ENCODE data around the gene PHF13. TPM values are rescaled to one million over a fixed set of nuclear protein-coding genes. Genes with fewer than 3 reads are reported as not detected.

Gene PHF13
- total and polyA plus RNA-seq, 9 of the 15 experiments (the other 6 are each of a cell fraction or from before 2014, with no cell fraction given) = 1.8 to 36.1 (median 11.7) TPM

- H2AFZ ChIP-seq (ENCODE audit: low read depth, low read length) = no peak overlapping the region
- no peak overlapping the region for H3K4me2 ChIP-seq (ENCODE audit: insufficient read depth, low read length)
- H3K4me3 ChIP-seq = no peak overlapping the region
- H4K20me1 ChIP-seq (replicated peaks; ENCODE audit: control insufficient read depth, insufficient read depth, low read length) = peaks cover 51% of the 10 kb centered on the region
- no peak for TF ChIP-seq JUND (IDR thresholded peaks at IDR 0.05; ENCODE audit: borderline replicate concordance, low read depth, low read length)
- no peak for TF ChIP-seq JUND (tag; IDR thresholded peaks at IDR 0.05; ENCODE audit: borderline replicate concordance, low read depth, low read length)
- no peak for TF ChIP-seq ZNF133 (CRISPR knock-in tag; IDR thresholded peaks at IDR 0.05)
- TF ChIP-seq ARID1B (IDR thresholded peaks at IDR 0.05) = no peak
- TF ChIP-seq PHTF2 (CRISPR knock-in tag; IDR thresholded peaks at IDR 0.05) = peak; percentile 25; the same call in 1 of the 2 replicates
- TF ChIP-seq RERE (CRISPR knock-in tag; IDR thresholded peaks at IDR 0.05; ENCODE audit: borderline replicate concordance) = no peak
- no peak overlapping the region for H3K27ac ChIP-seq (ENCODE audit: extremely low read depth, low read depth, low read length)
- no peaks in the 10 kb centered on the region for H3K27me3 ChIP-seq (ENCODE audit: control insufficient read depth in 2 of 2, insufficient read depth in 2 of 2, low read length in 2 of 2)
- whole genome bisulfite sequencing (ENCODE audit: insufficient coverage, low coverage, missing lambda C conversion rate) = 92% methylated on average over 11 of the region's 11 CpGs
- CTCF ChIA-PET (ENCODE audit: low intra/inter-chr PET ratio) = no interaction called here
- FAIRE-seq = no peak
- H3K9me1 ChIP-seq (ENCODE audit: control insufficient read depth, insufficient read depth, low read length) = peaks cover 23% of the 10 kb centered on the region
- intact Hi-C loops (cut with micrococcal nuclease) (no loop called here), in situ Hi-C loops (cut with MboI) (no loop called here)
- peaks cover 53% of the 10 kb centered on the region for H3K79me2 ChIP-seq (ENCODE audit: control insufficient read depth, insufficient read depth, low read length)
- no peak for ATAC-seq
- DNase-seq (ENCODE audit: extremely low read depth in 1 of 4, low spot score in 3 of 4) = no peak
- H3K4me1 ChIP-seq (replicated peaks in 1 of 2; ENCODE audit: control insufficient read depth in 2 of 2, insufficient read depth in 2 of 2, low read length in 2 of 2) = peaks cover 17 to 42% of the 10 kb centered on the region in 2 experiments
- peak overlapping the region in 1 of 2 experiments; percentile 22; a peak in 2 of 4 replicates for H3K9ac ChIP-seq (ENCODE audit: insufficient read depth in 1 of 2, low read depth in 2 of 2, low read length in 2 of 2)
- BruUV-seq (replicated peaks) = no TSS peak
- H3K36me3 ChIP-seq (ENCODE audit: control insufficient read depth, insufficient read depth, low read length) = peaks cover 97% of the 10 kb centered on the region
- H3K9me3 ChIP-seq (replicated peaks; ENCODE audit: control insufficient read depth, insufficient read depth, low read depth, low read length) = no peaks in the 10 kb centered on the region
- POLR2A ChIA-PET = interaction anchor here (0.5 to 10.7 kb wide), 8 partner anchors 7 to 1097 kb away, joined by 3 to 221 read pairs (median 3); partner anchors contain the start of genes KLHL21 and ZBTB48
These were observed 18.4 kb upstream of the PHF13 start for GRCh38 chr1:6594977-6595740.

Data from K562 (cell line).